LNCaP clone FGC (cell line): ENCODE measurements around the gene SCN8A.

ENCODE experiments used
- DNase-seq: peaks from one replicate; pipeline ENCODE4 v3.0.0-alpha.2; 2011; ENCODE audit warnings: low read depth
- H3K4me3 ChIP-seq: 2 replicates; pipeline ENCODE4 v1.5.1; 2011; ENCODE audit warnings: mild to moderate bottlenecking, low read depth, low read length, control low read depth
- CTCF ChIP-seq: IDR thresholded peaks from 2 replicates; pipeline ENCODE4 v1.5.1; 2012; ENCODE audit warnings: mild to moderate bottlenecking; ENCODE audit not compliant: control insufficient read depth, insufficient read depth; ENCODE audit errors: extremely low read depth

Gene SCN8A

GRCh38 chr12:51647647-51648046 lies 56.6 kb downstream of the SCN8A start:
- DNase-seq, result no peak
- no peak overlapping the region for H3K4me3 ChIP-seq
- TF ChIP-seq CTCF, result no peak

- H3K4me3 ChIP-seq, result no peak overlapping the region
- no peak for TF ChIP-seq CTCF
- no peak for DNase-seq
These were observed 62.4 kb downstream of the SCN8A start for GRCh38 chr12:51653431-51653830.

GRCh38 chr12:51661199-51661598 lies 70.2 kb downstream of the SCN8A start:
- TF ChIP-seq CTCF, result no peak
- no peak overlapping the region for H3K4me3 ChIP-seq
- no peak for DNase-seq

DNA sequence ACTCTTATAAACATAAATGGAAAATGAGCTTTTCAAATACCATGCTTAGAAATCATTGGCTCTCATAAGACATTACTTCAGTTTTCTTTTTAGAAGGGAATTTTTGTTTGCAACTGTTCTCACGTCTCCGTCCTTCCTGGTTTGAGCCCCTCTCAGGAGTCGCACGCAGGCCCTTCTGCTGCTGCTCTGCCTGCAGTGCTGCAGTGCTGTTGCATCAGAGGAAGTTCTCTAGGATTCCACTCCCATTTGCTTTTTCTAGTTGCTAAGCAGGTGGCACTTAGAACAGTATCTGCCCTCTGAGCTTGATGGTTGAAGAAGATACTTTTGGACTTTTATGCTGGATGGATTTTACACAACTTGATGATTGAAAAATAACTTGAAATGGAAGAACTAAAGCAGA lies 70.8 kb downstream of the SCN8A start:
- no peak for TF ChIP-seq CTCF
- DNase-seq, result no peak

GRCh38 chr12:51662728-51663154 lies 71.7 kb downstream of the SCN8A start:
- no peak overlapping the region for H3K4me3 ChIP-seq
- DNase-seq, result no peak
- no peak for TF ChIP-seq CTCF

More for the DNA sequence above, 70.8 kb downstream of the SCN8A start:
- no peak overlapping the region for H3K4me3 ChIP-seq

- H3K4me3 ChIP-seq, result no peak overlapping the region
- no peak for DNase-seq
- TF ChIP-seq CTCF, result no peak
These were observed 72.4 kb downstream of the SCN8A start for GRCh38 chr12:51663390-51663789.

DNA sequence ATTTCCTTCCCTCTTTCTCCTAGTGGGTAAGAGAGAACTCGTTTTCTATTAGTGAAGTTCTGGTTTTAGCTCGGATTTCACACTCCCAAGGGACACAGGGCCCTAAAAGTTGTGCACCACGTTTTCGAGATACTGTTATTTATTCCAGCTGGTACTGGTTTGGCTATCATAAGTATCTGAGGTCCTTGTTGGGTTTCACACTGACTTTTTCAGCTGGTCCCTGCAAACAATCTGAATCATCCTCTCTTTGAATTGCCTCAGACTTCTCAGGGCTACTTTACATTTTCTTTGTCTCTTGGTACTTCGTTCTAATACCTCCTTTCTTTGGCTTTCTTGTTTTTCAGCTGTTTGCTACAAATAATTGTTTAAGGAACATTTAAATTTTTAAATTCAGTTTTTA lies 75.7 kb downstream of the SCN8A start:
- H3K4me3 ChIP-seq, result no peak overlapping the region
- no peak for DNase-seq
- TF ChIP-seq CTCF, result no peak
